Loucy (cell line): ENCODE results near the gene RPAP2.

Experiments
- EZH2phosphoT487 ChIP-seq: fragments of 200-600 bp; IDR thresholded peaks from 2 replicates; pipeline ENCODE4 v1.6.1; 2018; ENCODE audit warnings: antibody characterized with exemption, mild to moderate bottlenecking, moderate library complexity, borderline replicate concordance
- TF ChIP-seq, protein P1 (sequence below): fragments of 200-600 bp; sonication (generic); conservative IDR thresholded peaks from 2 replicates; pipeline ENCODE4 v1.5.1; 2014; ENCODE audit warnings: mild to moderate bottlenecking, antibody characterized with exemption, low read length

DNA sequence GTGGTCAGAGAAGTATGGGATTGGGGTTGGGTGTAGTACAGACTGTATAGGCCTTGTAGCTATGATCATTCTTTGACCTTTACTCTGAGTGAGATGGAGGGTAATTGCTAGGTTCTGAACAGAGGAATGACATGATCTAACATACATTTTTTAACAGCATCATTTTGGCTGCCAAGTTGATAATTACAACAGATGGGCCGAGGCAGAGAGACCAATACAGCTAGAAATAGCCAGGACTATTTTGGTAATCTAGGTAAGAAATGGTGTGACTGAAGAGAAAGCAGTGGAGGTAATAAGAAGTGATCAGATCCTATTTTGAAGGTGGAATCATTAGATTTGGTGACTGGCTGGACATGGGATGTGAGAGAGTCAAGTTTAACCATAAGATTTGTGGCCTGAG, 43.5 kb downstream of the RPAP2 start:
- TF ChIP-seq, protein P1, sequence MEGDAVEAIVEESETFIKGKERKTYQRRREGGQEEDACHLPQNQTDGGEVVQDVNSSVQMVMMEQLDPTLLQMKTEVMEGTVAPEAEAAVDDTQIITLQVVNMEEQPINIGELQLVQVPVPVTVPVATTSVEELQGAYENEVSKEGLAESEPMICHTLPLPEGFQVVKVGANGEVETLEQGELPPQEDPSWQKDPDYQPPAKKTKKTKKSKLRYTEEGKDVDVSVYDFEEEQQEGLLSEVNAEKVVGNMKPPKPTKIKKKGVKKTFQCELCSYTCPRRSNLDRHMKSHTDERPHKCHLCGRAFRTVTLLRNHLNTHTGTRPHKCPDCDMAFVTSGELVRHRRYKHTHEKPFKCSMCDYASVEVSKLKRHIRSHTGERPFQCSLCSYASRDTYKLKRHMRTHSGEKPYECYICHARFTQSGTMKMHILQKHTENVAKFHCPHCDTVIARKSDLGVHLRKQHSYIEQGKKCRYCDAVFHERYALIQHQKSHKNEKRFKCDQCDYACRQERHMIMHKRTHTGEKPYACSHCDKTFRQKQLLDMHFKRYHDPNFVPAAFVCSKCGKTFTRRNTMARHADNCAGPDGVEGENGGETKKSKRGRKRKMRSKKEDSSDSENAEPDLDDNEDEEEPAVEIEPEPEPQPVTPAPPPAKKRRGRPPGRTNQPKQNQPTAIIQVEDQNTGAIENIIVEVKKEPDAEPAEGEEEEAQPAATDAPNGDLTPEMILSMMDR: no peak
- no peak for TF ChIP-seq EZH2phosphoT487
